Vagina (tissue), 2 donors: ENCODE data around the gene SLC2A1.

Source experiments
- CTCF ChIP-seq, 3 experiments: fragments of 450-650 bp in 2 of 3; fragments of 200-600 bp in 1 of 3; sonication (generic) in 1 of 3; IDR thresholded peaks; one replicate each; pipeline ENCODE4 v1.5.1; 2017 to 2019; ENCODE audit warnings: antibody characterized with exemption in 3 of 3, mild to moderate bottlenecking in 2 of 3, moderate library complexity in 2 of 3
- POLR2A ChIP-seq, 2 donors: fragments of 450-650 bp; IDR thresholded peaks; one replicate each; pipeline ENCODE4 v1.6.1; 2017; ENCODE audit warnings: antibody characterized with exemption in 2 of 2, mild to moderate bottlenecking in 2 of 2, moderate library complexity in 2 of 2
- POLR2AphosphoS5 ChIP-seq, 2 donors: sonication (generic); formaldehyde crosslinking; IDR thresholded peaks; one replicate each; pipeline ENCODE4 v1.9.0; 2017; ENCODE audit warnings: antibody characterized with exemption in 2 of 2, mild to moderate bottlenecking in 2 of 2, low read depth in 1 of 2; ENCODE audit not compliant: insufficient read depth in 1 of 2

GRCh38 chr1:42992054-42992571, 33.4 kb upstream of the SLC2A1 start:
- no peak for TF ChIP-seq CTCF (IDR thresholded peaks at IDR 0.05)
- TF ChIP-seq POLR2A (IDR thresholded peaks at IDR 0.05): no peak
- no peak for TF ChIP-seq POLR2AphosphoS5 (IDR thresholded peaks at IDR 0.05; ENCODE audit: insufficient read depth in 1 of 2, low read depth in 1 of 2)
